ENCODE data around the gene EIF2D.

EIF2D gene

GRCh38 chr1:206563367-206564207 lies 48.7 kb downstream of the EIF2D start:
- no peak overlapping the region for H3K4me3 ChIP-seq (replicated peaks; ENCODE audit: low read depth, low read length)
- DNase-seq (ENCODE audit: low read depth): no peak

GRCh38 chr1:206560007-206560716 lies 52.1 kb downstream of the EIF2D start:
- DNase-seq (ENCODE audit: low read depth): peak; percentile 18
- H3K4me3 ChIP-seq (replicated peaks; ENCODE audit: low read depth, low read length): no peak overlapping the region
- TF ChIP-seq CTCF (IDR thresholded peaks at IDR 0.05; ENCODE audit: low read length, missing control alignments): no peak

More at GRCh38 chr1:206563367-206564207, 48.7 kb downstream of the EIF2D start:
- TF ChIP-seq CTCF (IDR thresholded peaks at IDR 0.05; ENCODE audit: low read length, missing control alignments): no peak

GRCh38 chr1:206559672-206559995 lies 52.6 kb downstream of the EIF2D start:
- no peak for TF ChIP-seq CTCF (IDR thresholded peaks at IDR 0.05; ENCODE audit: low read length, missing control alignments)
- H3K4me3 ChIP-seq (replicated peaks; ENCODE audit: low read depth, low read length): no peak overlapping the region
- no peak for DNase-seq (ENCODE audit: low read depth)

- DNase-seq (ENCODE audit: low read depth): no peak
- no peak for TF ChIP-seq CTCF (IDR thresholded peaks at IDR 0.05; ENCODE audit: low read length, missing control alignments)
- H3K4me3 ChIP-seq (replicated peaks; ENCODE audit: low read depth, low read length): no peak overlapping the region
Observed at GRCh38 chr1:206558794-206559671, 53.2 kb downstream of the EIF2D start.

GRCh38 chr1:206557636-206558473 lies 54.4 kb downstream of the EIF2D start:
- peak overlapping the region; percentile 49 for H3K4me3 ChIP-seq (replicated peaks; ENCODE audit: low read depth, low read length)
- no peak for DNase-seq (ENCODE audit: low read depth)
- TF ChIP-seq CTCF (IDR thresholded peaks at IDR 0.05; ENCODE audit: low read length, missing control alignments): no peak
